SK-N-SH treated with all-trans-retinoic acid at 6 μM for 48 hours (cell line): Measurements from ENCODE around the gene TXN2.

ENCODE experiments used
- ATAC-seq: fragments of 200-7000 bp; cut with Tn5 transposase; 3 replicates; pipeline ENCODE4 v1.9.1; 2020; ENCODE audit warnings: mild to moderate bottlenecking, moderate library complexity
- ARNTL ChIP-seq: fragments of 450-650 bp; formaldehyde crosslinking; IDR thresholded peaks from 2 replicates; pipeline ENCODE4 v1.5.0; 2020; ENCODE audit warnings: low read depth, mild to moderate bottlenecking, moderate library complexity, borderline replicate concordance
- BACH2 ChIP-seq: fragments of 250-450 bp; sonication (Bioruptor Pico); IDR thresholded peaks from 2 replicates; pipeline ENCODE4 v1.9.0; 2021; ENCODE audit warnings: mild to moderate bottlenecking, borderline replicate concordance
- CSDC2 ChIP-seq: fragments of 250-450 bp; sonication (Bioruptor Pico); IDR thresholded peaks from 2 replicates; pipeline ENCODE4 v1.5.0; 2020; ENCODE audit warnings: mild to moderate bottlenecking, moderate library complexity
- ESRRG ChIP-seq: fragments of 250-450 bp; sonication (Bioruptor Pico); IDR thresholded peaks from 2 replicates; pipeline ENCODE4 v1.6.1; 2021; ENCODE audit warnings: mild to moderate bottlenecking
- GLIS3 ChIP-seq: fragments of 250-450 bp; sonication (Bioruptor Pico); IDR thresholded peaks from 2 replicates; pipeline ENCODE4 v1.5.0; 2020; ENCODE audit warnings: mild to moderate bottlenecking, moderate library complexity
- ISL1 ChIP-seq: fragments of 250-450 bp; sonication (Bioruptor Pico); IDR thresholded peaks from 2 replicates; pipeline ENCODE4 v2.1.2; 2022; ENCODE audit warnings: mild to moderate bottlenecking, moderate library complexity
- OSR1 ChIP-seq: fragments of 250-450 bp; sonication (Bioruptor Pico); IDR thresholded peaks from 2 replicates; pipeline ENCODE4 v1.8.0; 2022; ENCODE audit warnings: moderate library complexity, mild to moderate bottlenecking, inconsistent platforms
- PPARA ChIP-seq: fragments of 250-450 bp; sonication (Bioruptor Pico); IDR thresholded peaks from 2 replicates; pipeline ENCODE4 v1.5.0; 2020; ENCODE audit warnings: mild to moderate bottlenecking, borderline replicate concordance
- RARB ChIP-seq: fragments of 250-450 bp; sonication (Bioruptor Pico); IDR thresholded peaks from 2 replicates; pipeline ENCODE4 v1.8.0; 2021; ENCODE audit warnings: mild to moderate bottlenecking, moderate library complexity
- SNAI2 ChIP-seq: fragments of 250-450 bp; sonication (Bioruptor Pico); IDR thresholded peaks from 2 replicates; pipeline ENCODE4 v1.5.0; 2020; ENCODE audit warnings: mild to moderate bottlenecking, moderate library complexity
- TCF4 ChIP-seq: fragments of 250-450 bp; sonication (Bioruptor Pico); IDR thresholded peaks from 2 replicates; pipeline ENCODE4 v1.8.0; 2021; ENCODE audit warnings: mild to moderate bottlenecking, moderate library complexity, borderline replicate concordance
- ZC3H10 ChIP-seq: fragments of 250-450 bp; sonication (Bioruptor Pico); IDR thresholded peaks from 2 replicates; pipeline ENCODE4 v1.5.1; 2021; ENCODE audit warnings: mild to moderate bottlenecking, moderate library complexity
- ZFP3 ChIP-seq: fragments of 250-450 bp; sonication (Bioruptor Pico); IDR thresholded peaks from 2 replicates; pipeline ENCODE4 v1.5.0; 2020; ENCODE audit warnings: mild to moderate bottlenecking, moderate library complexity
- ZNF70 ChIP-seq: fragments of 450-650 bp; formaldehyde crosslinking; IDR thresholded peaks from 2 replicates; pipeline ENCODE4 v1.5.0; 2020; ENCODE audit warnings: mild to moderate bottlenecking, moderate library complexity
- ZNF8 ChIP-seq: fragments of 450-650 bp; formaldehyde crosslinking; IDR thresholded peaks from 2 replicates; pipeline ENCODE4 v1.5.0; 2020; ENCODE audit warnings: mild to moderate bottlenecking, moderate library complexity
- TF ChIP-seq, protein P1 (sequence below): fragments of 250-450 bp; sonication (Bioruptor Pico); IDR thresholded peaks from 2 replicates; pipeline ENCODE4 v1.5.1; 2021; ENCODE audit warnings: mild to moderate bottlenecking, moderate library complexity
- TF ChIP-seq, protein P2 (sequence below): fragments of 250-450 bp; sonication (Bioruptor Pico); IDR thresholded peaks from 2 replicates; pipeline ENCODE4 v1.8.0; 2020; ENCODE audit warnings: mild to moderate bottlenecking, moderate library complexity, borderline replicate concordance
- TF ChIP-seq, protein P3 (sequence below): fragments of 250-450 bp; sonication (Bioruptor Pico); IDR thresholded peaks from 2 replicates; pipeline ENCODE4 v1.5.0; 2020; ENCODE audit warnings: mild to moderate bottlenecking, moderate library complexity
- TF ChIP-seq, protein P4 (sequence below): fragments of 250-450 bp; sonication (Bioruptor Pico); IDR thresholded peaks from 2 replicates; pipeline ENCODE4 v1.5.1; 2020; ENCODE audit warnings: low read depth, mild to moderate bottlenecking, moderate library complexity

The TXN2 gene

DNA sequence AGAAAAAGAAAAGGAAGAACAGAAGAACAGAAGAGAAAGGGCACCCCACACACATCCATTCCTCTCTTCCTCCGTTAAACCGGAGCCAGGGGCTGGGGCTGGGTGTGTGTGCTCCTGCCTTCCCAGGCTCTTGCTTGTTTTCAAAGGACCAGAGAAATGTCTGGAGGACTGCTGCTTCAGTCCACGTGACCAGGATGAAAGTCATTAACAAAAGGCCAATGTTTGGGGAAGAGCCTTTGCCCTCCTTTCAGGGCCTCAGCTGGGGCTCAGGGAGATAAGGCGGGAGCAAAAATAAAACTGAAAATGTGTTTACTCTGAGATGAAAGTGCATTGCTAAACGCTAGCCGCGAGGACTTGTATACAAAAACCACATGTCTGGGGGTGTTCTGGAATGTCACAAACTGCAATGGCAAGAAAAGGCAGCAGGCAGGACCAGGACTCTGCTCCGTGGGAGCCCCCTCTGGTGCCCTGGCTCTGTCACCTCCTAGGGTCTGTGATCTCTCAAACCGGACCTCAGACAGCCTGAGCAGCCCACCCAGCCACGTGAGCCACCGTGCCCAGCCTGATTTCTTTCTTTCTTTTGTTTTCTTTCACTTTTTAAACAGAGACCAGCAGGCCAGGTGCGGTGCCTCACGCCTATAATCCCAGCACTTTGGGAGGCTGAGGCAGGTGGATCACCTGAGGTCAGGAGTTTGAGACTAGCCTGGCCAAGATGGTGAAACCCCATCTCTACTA lies 62.1 kb downstream of the TXN2 start (continued):
- TF ChIP-seq GLIS3 (CRISPR knock-in tag) (no peak), BACH2 (CRISPR knock-in tag) (no peak), ESRRG (CRISPR knock-in tag) (no peak), CSDC2 (CRISPR knock-in tag) (no peak), ISL1 (CRISPR knock-in tag) (no peak), OSR1 (no peak), SNAI2 (CRISPR knock-in tag) (no peak), ZFP3 (CRISPR knock-in tag) (no peak), ZNF8 (CRISPR knock-in tag) (no peak)
- TF ChIP-seq, protein P1, sequence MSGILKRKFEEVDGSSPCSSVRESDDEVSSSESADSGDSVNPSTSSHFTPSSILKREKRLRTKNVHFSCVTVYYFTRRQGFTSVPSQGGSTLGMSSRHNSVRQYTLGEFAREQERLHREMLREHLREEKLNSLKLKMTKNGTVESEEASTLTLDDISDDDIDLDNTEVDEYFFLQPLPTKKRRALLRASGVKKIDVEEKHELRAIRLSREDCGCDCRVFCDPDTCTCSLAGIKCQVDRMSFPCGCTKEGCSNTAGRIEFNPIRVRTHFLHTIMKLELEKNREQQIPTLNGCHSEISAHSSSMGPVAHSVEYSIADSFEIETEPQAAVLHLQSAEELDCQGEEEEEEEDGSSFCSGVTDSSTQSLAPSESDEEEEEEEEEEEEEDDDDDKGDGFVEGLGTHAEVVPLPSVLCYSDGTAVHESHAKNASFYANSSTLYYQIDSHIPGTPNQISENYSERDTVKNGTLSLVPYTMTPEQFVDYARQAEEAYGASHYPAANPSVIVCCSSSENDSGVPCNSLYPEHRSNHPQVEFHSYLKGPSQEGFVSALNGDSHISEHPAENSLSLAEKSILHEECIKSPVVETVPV (CRISPR knock-in tag) = no peak
- TF ChIP-seq, protein P2, sequence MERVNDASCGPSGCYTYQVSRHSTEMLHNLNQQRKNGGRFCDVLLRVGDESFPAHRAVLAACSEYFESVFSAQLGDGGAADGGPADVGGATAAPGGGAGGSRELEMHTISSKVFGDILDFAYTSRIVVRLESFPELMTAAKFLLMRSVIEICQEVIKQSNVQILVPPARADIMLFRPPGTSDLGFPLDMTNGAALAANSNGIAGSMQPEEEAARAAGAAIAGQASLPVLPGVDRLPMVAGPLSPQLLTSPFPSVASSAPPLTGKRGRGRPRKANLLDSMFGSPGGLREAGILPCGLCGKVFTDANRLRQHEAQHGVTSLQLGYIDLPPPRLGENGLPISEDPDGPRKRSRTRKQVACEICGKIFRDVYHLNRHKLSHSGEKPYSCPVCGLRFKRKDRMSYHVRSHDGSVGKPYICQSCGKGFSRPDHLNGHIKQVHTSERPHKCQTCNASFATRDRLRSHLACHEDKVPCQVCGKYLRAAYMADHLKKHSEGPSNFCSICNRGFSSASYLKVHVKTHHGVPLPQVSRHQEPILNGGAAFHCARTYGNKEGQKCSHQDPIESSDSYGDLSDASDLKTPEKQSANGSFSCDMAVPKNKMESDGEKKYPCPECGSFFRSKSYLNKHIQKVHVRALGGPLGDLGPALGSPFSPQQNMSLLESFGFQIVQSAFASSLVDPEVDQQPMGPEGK (CRISPR knock-in tag) = no peak

DNA sequence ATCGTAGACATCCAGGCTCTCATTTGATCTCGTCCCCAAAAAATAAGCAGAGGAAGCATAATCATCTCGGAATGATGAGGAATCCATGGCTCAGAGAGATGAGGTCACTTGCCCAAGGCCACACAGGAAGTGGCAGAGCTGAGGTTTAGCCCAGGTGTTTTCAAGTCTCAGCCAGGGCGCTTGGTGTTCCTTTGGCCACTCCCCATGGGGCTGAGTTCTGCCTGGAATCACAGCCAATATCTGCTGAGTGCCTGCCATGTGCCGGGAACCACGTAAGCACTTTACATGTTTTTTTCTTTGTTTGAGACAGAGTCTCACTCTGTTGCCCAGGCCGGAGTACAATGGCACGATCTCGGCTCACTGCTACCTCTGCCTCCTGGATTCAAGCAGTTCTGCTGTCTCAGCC lies 64.2 kb downstream of the TXN2 start:
- no peak for TF ChIP-seq GLIS3 (CRISPR knock-in tag)
- no peak for TF ChIP-seq OSR1
- TF ChIP-seq ZC3H10 = no peak
- TF ChIP-seq ESRRG (CRISPR knock-in tag) = no peak
- TF ChIP-seq, protein P2 (CRISPR knock-in tag) = no peak
- TF ChIP-seq TCF4 = no peak
- no peak for TF ChIP-seq ZNF70 (CRISPR knock-in tag)
- TF ChIP-seq RARB (CRISPR knock-in tag) = no peak
- no peak for TF ChIP-seq PPARA
- TF ChIP-seq ARNTL (CRISPR knock-in tag) = no peak
- no peak for TF ChIP-seq ISL1 (CRISPR knock-in tag)
- TF ChIP-seq, protein P3, sequence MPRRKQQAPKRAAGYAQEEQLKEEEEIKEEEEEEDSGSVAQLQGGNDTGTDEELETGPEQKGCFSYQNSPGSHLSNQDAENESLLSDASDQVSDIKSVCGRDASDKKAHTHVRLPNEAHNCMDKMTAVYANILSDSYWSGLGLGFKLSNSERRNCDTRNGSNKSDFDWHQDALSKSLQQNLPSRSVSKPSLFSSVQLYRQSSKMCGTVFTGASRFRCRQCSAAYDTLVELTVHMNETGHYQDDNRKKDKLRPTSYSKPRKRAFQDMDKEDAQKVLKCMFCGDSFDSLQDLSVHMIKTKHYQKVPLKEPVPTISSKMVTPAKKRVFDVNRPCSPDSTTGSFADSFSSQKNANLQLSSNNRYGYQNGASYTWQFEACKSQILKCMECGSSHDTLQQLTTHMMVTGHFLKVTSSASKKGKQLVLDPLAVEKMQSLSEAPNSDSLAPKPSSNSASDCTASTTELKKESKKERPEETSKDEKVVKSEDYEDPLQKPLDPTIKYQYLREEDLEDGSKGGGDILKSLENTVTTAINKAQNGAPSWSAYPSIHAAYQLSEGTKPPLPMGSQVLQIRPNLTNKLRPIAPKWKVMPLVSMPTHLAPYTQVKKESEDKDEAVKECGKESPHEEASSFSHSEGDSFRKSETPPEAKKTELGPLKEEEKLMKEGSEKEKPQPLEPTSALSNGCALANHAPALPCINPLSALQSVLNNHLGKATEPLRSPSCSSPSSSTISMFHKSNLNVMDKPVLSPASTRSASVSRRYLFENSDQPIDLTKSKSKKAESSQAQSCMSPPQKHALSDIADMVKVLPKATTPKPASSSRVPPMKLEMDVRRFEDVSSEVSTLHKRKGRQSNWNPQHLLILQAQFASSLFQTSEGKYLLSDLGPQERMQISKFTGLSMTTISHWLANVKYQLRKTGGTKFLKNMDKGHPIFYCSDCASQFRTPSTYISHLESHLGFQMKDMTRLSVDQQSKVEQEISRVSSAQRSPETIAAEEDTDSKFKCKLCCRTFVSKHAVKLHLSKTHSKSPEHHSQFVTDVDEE = no peak
- TF ChIP-seq SNAI2 (CRISPR knock-in tag) = no peak
- TF ChIP-seq, protein P1 (CRISPR knock-in tag) = no peak
- TF ChIP-seq, protein P4, sequence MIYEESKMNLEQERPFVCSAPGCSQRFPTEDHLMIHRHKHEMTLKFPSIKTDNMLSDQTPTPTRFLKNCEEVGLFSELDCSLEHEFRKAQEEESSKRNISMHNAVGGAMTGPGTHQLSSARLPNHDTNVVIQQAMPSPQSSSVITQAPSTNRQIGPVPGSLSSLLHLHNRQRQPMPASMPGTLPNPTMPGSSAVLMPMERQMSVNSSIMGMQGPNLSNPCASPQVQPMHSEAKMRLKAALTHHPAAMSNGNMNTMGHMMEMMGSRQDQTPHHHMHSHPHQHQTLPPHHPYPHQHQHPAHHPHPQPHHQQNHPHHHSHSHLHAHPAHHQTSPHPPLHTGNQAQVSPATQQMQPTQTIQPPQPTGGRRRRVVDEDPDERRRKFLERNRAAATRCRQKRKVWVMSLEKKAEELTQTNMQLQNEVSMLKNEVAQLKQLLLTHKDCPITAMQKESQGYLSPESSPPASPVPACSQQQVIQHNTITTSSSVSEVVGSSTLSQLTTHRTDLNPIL (CRISPR knock-in tag) = no peak
- no peak for TF ChIP-seq BACH2 (CRISPR knock-in tag)
- no peak for ATAC-seq
